ENCODE data around the gene SCMH1.

GRCh38 chr1:41072051-41072450, 170.1 kb downstream of the SCMH1 start:
- TF ChIP-seq CTCF (conservative IDR thresholded peaks at IDR 0.05) (no peak), EZH2 (IDR thresholded peaks at IDR 0.05; ENCODE audit: low read depth) (no peak)
